Osteocyte (in vitro differentiated cells): ENCODE measurements around the gene GAL3ST2. TPM values are rescaled to one million over a fixed set of nuclear protein-coding genes. Genes with fewer than 3 reads are reported as not detected.

Source experiments
- DNase-seq: peaks from one replicate; pipeline ENCODE4 v3.0.0; 2021; ENCODE audit warnings: mixed read lengths; ENCODE audit not compliant: unreplicated experiment; ENCODE audit errors: extremely low spot score
- H3K27ac Mint-ChIP-seq: one replicate; pipeline ENCODE4 v1.8.0; 2021; ENCODE audit warnings: mild to moderate bottlenecking, mixed read lengths; ENCODE audit not compliant: unreplicated experiment
- H3K27me3 Mint-ChIP-seq: one replicate; pipeline ENCODE4 v1.8.0; 2021; ENCODE audit warnings: mixed read lengths; ENCODE audit not compliant: unreplicated experiment
- H3K36me3 Mint-ChIP-seq: one replicate; pipeline ENCODE4 v1.8.0; 2021; ENCODE audit warnings: mixed read lengths; ENCODE audit not compliant: unreplicated experiment
- H3K4me1 Mint-ChIP-seq: one replicate; pipeline ENCODE4 v1.8.0; 2021; ENCODE audit warnings: mixed read lengths; ENCODE audit not compliant: unreplicated experiment
- H3K4me3 Mint-ChIP-seq: one replicate; pipeline ENCODE4 v1.8.0; 2021; ENCODE audit warnings: mild to moderate bottlenecking, moderate library complexity, mixed read lengths; ENCODE audit not compliant: unreplicated experiment
- H3K9me3 Mint-ChIP-seq: one replicate; pipeline ENCODE4 v1.8.0; 2021; ENCODE audit warnings: mixed read lengths; ENCODE audit not compliant: unreplicated experiment
- total RNA-seq: library from RNA; stranded (reverse); gene quantifications from 2 replicates; pipeline ENCODE4 v1.2.1, GENCODE V29; 2021
- TF ChIP-seq, protein P1 (sequence below): fragments of 200-600 bp; sonication (generic); IDR thresholded peaks from 2 replicates; pipeline ENCODE4 v1.5.0; 2021; ENCODE audit warnings: antibody characterized with exemption, mild to moderate bottlenecking, moderate library complexity

GAL3ST2 gene
- total RNA-seq, 1 donor from 2014 or later = 0.48 TPM

DNA sequence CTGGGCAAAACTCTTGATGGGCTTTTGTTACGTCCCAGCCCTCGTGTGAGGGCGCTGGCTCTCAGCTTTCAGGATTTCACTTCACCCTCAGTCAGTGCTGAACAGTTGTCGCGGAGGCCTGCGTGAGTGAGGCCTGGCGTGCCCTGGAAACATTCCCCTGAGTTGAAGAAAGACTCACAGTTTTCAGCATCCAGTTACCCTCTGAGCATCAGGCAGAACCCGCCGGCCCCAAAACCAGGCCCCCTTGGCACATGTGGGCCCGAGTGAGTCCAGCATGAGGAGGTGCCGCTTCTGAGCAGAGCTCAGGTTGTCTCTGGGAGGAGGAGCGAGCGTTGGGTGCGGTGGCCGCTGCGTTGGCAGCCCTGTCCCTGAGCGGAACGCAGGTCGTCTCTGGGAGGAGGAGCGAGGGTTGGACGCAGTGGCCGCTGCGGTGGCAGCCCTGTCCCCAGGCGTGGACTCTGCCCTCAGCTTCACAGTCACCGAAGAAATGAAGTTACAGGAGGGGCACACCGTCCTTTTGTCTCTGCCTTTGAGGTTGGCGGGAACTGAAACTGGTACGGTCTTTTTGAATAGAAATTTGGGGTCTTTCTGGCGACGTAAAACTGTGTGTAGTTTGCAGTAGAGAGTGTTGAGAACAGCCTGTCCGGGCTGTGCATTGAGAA is 32.2 kb downstream of the GAL3ST2 start, which contains the start of gene NEU4:
Gene NEU4, plus strand, starts transcription at position 473 of the 662 bp plus-strand sequence. CDS start 5,292 bp downstream, outside the sequence.
- Mint-ChIP-seq H3K4me3 (no peak within 1 kb of the TSS), H3K4me1 (no peaks in the 10 kb centered on the region), H3K36me3 (no peaks in the 10 kb centered on the region), H3K27ac (no peak within 1 kb of the TSS), H3K27me3 (no peaks in the 10 kb centered on the region), H3K9me3 (no peaks in the 10 kb centered on the region)
- no peak for DNase-seq
- TF ChIP-seq, protein P1, sequence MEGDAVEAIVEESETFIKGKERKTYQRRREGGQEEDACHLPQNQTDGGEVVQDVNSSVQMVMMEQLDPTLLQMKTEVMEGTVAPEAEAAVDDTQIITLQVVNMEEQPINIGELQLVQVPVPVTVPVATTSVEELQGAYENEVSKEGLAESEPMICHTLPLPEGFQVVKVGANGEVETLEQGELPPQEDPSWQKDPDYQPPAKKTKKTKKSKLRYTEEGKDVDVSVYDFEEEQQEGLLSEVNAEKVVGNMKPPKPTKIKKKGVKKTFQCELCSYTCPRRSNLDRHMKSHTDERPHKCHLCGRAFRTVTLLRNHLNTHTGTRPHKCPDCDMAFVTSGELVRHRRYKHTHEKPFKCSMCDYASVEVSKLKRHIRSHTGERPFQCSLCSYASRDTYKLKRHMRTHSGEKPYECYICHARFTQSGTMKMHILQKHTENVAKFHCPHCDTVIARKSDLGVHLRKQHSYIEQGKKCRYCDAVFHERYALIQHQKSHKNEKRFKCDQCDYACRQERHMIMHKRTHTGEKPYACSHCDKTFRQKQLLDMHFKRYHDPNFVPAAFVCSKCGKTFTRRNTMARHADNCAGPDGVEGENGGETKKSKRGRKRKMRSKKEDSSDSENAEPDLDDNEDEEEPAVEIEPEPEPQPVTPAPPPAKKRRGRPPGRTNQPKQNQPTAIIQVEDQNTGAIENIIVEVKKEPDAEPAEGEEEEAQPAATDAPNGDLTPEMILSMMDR = no peak

DNA sequence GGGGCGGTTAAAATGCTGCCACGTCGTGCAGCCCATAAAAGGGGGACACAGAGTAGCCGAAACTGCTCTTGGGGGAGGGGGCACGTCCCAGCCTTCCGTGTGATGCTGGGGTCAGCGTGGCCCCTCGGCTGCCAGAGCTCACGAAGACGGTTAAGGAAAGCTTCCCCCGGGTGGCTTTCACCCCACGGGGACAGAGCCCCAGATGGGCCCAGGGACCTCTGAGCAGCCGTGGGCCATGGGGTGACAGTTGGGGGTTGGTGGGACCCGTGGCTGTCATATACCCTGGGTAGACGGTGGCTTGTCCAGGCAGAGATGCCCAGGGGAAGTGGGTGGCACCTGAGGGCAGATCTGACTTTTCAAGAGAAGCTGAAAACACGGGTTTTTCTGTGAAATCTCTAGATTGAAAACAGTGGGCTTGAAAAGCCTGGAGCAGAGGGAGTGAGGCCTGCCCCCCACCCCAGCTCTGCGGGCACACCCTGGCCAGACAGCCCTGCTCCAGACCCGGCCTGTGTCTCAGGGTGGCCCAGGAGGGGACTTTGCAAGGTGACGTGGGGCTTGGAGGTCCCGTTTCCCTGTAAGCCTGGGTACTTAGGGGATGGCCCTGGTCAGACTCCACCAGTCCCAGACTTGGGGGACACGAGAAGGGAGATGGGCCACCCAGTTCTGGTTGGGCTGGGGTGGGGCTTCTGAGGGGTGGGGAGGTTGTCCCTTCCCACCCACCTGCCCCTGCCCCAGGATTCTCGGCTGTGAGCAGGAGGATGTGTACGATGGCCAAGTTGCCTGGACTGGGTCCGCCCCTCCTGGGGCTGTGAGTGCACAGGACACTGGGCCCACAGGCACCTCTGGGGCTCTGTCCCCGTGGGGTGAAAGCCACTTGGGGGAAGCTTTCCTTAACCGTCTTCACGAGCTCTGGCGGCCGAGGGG is 33.0 kb downstream of the GAL3ST2 start:
- no peaks in the 10 kb centered on the region for H3K4me1 Mint-ChIP-seq
- H3K4me3 Mint-ChIP-seq = no peak overlapping the region
- no peaks in the 10 kb centered on the region for H3K36me3 Mint-ChIP-seq
- H3K27me3 Mint-ChIP-seq = no peaks in the 10 kb centered on the region
- no peak for DNase-seq
- H3K9me3 Mint-ChIP-seq = no peaks in the 10 kb centered on the region
- no peak overlapping the region for H3K27ac Mint-ChIP-seq
- TF ChIP-seq, protein P1 = no peak

DNA sequence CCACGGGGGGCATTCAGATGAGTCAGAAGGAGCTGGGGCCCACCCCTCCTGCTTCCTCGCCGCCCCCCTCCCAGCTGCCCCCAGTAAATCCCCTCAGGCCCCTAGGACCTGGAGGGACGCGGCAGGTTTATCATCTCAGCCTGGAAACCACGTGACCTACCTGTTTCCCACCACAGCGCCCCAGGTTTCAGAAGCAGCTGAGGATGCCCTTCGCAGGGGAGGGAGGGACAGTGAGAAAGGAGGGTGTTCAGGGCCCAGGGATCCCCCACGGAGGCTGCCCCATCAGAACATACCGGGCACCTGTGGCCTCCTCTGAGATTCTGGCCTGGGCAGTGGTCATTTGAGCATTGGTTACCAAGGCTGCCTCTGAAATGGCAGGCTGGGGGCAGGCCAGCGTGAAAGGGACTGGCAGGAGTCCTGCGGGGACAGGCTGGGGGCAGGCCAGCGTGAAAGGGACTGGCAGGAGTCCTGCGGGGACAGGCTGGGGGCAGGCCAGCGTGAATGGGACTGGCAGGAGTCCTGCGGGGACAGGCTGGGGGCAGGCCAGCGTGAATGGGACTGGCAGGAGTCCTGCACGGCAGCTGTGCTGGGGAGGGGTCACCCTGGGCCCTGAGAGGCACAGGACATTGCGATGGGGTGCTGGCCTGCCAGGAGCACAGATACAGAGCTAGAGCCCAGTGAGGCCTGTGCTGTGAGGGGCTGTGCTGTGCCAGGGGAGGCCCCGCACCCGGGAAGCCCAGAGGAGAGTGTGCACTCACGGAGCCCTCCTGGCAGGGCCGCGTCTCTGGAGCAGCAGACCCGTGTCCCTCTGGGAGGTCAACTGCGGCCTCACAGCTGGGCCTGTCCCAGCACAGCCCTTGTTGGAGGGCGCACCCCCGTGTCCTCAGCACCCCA is 33.9 kb downstream of the GAL3ST2 start:
- Mint-ChIP-seq H3K27me3 (no peaks in the 10 kb centered on the region), H3K36me3 (no peaks in the 10 kb centered on the region), H3K9me3 (no peaks in the 10 kb centered on the region), H3K4me3 (no peak overlapping the region), H3K27ac (no peak overlapping the region), H3K4me1 (no peaks in the 10 kb centered on the region)
- TF ChIP-seq, protein P1 = no peak
- no peak for DNase-seq

DNA sequence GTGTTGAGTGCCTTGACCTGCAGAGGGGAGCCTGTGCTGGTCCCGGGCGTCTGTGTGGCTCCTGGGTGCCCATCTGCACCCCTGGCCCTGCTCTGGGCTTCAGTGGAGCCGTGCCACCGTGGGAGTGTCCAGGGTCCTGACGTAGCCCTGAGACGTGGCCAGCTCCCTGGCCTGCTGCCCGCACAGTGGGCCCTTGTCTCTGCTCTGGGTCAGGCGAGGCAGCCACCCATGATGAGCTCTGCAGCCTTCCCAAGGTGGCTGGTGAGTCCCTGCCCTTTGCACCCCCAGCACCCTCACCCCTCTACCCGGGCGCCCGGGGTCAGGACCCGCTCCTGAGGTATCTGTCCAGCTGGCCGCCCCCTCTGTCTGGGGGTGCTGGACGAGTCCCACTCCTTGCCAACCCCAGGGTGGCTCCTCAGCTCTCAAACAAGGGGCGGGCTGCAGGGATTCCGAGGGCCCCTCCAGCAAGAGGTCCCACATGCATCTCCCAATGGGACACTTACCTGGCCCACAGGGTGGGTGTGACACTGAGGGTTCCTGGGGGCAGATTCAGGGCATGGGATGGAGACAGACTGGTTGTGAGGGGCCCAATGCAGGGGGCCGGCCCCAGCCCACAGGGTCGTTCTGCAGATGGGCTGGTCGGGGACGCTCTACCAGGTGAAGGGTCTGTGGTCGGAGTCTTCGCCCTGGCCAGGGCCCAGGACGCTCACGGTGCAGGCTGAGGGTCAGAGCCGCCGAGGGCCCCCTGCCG is 34.8 kb downstream of the GAL3ST2 start:
- TF ChIP-seq, protein P1 = no peak
- DNase-seq = no peak
- no peak overlapping the region for H3K27ac Mint-ChIP-seq

More for the DNA sequence above, 34.8 kb downstream of the GAL3ST2 start:
- Mint-ChIP-seq H3K36me3 (no peaks in the 10 kb centered on the region), H3K9me3 (no peaks in the 10 kb centered on the region), H3K4me1 (no peaks in the 10 kb centered on the region), H3K27me3 (no peaks in the 10 kb centered on the region), H3K4me3 (no peak overlapping the region)
